CD4-positive, alpha-beta T cell (primary cell): ENCODE measurements around the gene EXD3. TPM values are rescaled to one million over a fixed set of nuclear protein-coding genes. Genes with fewer than 3 reads are reported as not detected.
A peak's percentile ranks its signal among the peaks of the same experiment; 100 is the strongest.

ENCODE experiments used
- ATAC-seq: fragments of 200-7000 bp; cut with Tn5 transposase; one replicate; pipeline ENCODE4 v1.10.0; 2022; ENCODE audit warnings: mild to moderate bottlenecking; ENCODE audit not compliant: poor library complexity
- CTCF ChIA-PET: fragments of 350-600 bp; sonication (Branson Sonifier 250); formaldehyde crosslinking; loops from one replicate; lab custom pipeline; 2021; ENCODE audit warnings: antibody characterized with exemption, inconsistent platforms; lab: Charles Lee
- POLR2A ChIA-PET: fragments of 350-600 bp; sonication (Branson Sonifier 250); formaldehyde crosslinking; loops from one replicate; lab custom pipeline; 2021; ENCODE audit warnings: antibody characterized with exemption, inconsistent platforms; lab: Charles Lee
- DNase-seq, 14 experiments: peaks; one replicate each; pipeline ENCODE4 v3.0.0-alpha.2; 2013 to 2020; ENCODE audit warnings: mixed read lengths in 2 of 14
- H3K27ac ChIP-seq, 2 donors: one replicate each; pipeline versions ENCODE4 v1.5.1 to v1.7.0; 2013; ENCODE audit warnings: low read length in 2 of 2, low read depth in 1 of 2, mild to moderate bottlenecking in 1 of 2
- H3K27me3 ChIP-seq, 2 experiments: 1 replicate in 1 of 2; 2 replicates in 1 of 2; pipeline versions ENCODE4 v1.6.1 to v1.7.0; 2013; ENCODE audit warnings: low read length in 2 of 2, control low read depth in 1 of 2, mild to moderate bottlenecking in 1 of 2, moderate library complexity in 1 of 2; ENCODE audit not compliant: insufficient read depth in 2 of 2, control insufficient read depth in 1 of 2
- H3K36me3 ChIP-seq: one replicate; pipeline ENCODE4 v1.6.1; 2013; ENCODE audit warnings: low read length, control low read depth; ENCODE audit not compliant: insufficient read depth
- H3K4me1 ChIP-seq: one replicate; pipeline ENCODE4 v1.6.1; 2013; ENCODE audit warnings: low read length, control low read depth; ENCODE audit not compliant: insufficient read depth
- H3K4me3 ChIP-seq: one replicate; pipeline ENCODE4 v1.5.1; 2013; ENCODE audit warnings: mild to moderate bottlenecking, low read length, moderate library complexity
- H3K9me3 ChIP-seq, 2 experiments: 1 replicate in 1 of 2; 2 replicates in 1 of 2; pipeline versions ENCODE4 v1.6.1 to v1.7.0; 2013; ENCODE audit warnings: low read length in 2 of 2, mild to moderate bottlenecking in 2 of 2, control low read depth in 1 of 2, moderate library complexity in 1 of 2; ENCODE audit not compliant: control insufficient read depth in 1 of 2, insufficient read depth in 1 of 2
- H3K27ac Mint-ChIP-seq: one replicate; pipeline ENCODE4 v1.8.0; 2020; ENCODE audit warnings: mixed read lengths
- H3K27me3 Mint-ChIP-seq: one replicate; pipeline ENCODE4 v1.8.0; 2021; ENCODE audit warnings: mixed read lengths
- H3K36me3 Mint-ChIP-seq: one replicate; pipeline ENCODE4 v1.8.0; 2021; ENCODE audit warnings: low read depth, mixed read lengths
- H3K4me1 Mint-ChIP-seq: one replicate; pipeline ENCODE4 v1.8.0; 2021; ENCODE audit warnings: low read depth, mixed read lengths
- H3K4me3 Mint-ChIP-seq: one replicate; pipeline ENCODE4 v1.8.0; 2020; ENCODE audit warnings: mild to moderate bottlenecking, mixed read lengths
- H3K9me3 Mint-ChIP-seq: one replicate; pipeline ENCODE4 v1.8.0; 2020; ENCODE audit warnings: mixed read lengths
- CTCF ChIP-seq: fragments of 200-600 bp; IDR thresholded peaks from one replicate; pipeline ENCODE4 v1.8.0; 2022; ENCODE audit warnings: antibody characterized with exemption, mild to moderate bottlenecking
- intact Hi-C, 2 experiments: fragments of 100-400 bp; cut with DNase I in 1 of 2; cut with micrococcal nuclease in 1 of 2; formaldehyde crosslinking; loops; one replicate each; pipeline versions ENCODE4 v1.15.1 to v1.9.0; 2023 to 2025; cut with DNase I, micrococcal nuclease
- total RNA-seq, 174 experiments: library from RNA in 2 of 174; stranded (reverse) in 2 of 174; gene quantifications; one replicate each; pipeline ENCODE4 v1.2.3 and lab custom pipeline; 2021 to 2026

The EXD3 gene
- total RNA-seq, 2 experiments from 2014 or later, result 14.9 to 16.9 TPM

DNA sequence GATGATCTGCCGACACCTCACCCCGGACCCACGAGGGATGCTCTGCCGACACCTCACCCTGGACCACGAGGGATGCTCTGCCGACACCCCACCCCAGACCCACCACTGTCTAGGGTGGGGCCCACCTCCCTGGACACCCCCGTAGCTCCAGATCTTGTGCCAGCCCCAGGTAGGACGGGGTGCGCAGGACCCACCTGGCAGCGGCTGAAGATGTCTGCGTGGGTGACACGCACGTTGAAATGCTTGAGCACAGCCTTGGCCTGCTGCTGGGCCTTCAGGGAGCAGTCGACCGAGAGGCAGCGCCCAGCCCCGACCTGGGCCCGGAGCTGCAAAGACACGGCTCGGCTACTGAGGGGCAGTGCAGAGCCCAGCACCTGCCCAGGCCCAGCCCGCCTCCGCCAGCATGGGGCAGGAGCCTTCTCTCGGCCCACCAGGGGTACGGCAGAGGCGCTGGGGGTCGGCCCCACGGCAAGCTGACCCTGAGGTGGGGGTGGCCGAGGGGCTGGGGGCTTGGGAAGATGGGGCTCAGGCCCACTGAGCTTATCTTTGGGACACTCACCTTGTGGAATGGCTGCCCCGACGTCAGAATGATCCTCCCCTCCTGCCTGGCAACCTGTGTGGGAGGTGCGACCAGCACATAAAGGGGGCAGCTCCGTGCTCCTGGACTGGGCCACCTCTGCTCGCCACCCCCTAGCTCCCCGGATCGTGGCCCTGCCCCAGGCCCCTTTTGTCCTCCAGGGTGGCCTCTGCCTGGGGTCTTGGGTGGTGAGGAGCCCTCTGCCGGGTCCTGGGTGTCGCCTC is 99.2 kb downstream of the EXD3 start:
- ChIA-PET POLR2A (no interaction called here), CTCF (no interaction called here)
- no peak for ATAC-seq
- H3K27ac ChIP-seq, result no peak overlapping the region
- H3K4me1 Mint-ChIP-seq, result peaks cover 8% of the 10 kb centered on the region
- H3K27me3 ChIP-seq, result peaks cover 8 to 17% of the 10 kb centered on the region in 2 experiments
- DNase-seq, result peak in 1 of 14 experiments; percentile 23
- H3K27me3 Mint-ChIP-seq, result peaks cover 40% of the 10 kb centered on the region
- H3K4me3 ChIP-seq, result no peak overlapping the region
- H3K4me3 Mint-ChIP-seq, result no peak overlapping the region
- TF ChIP-seq CTCF, result no peak
- H3K36me3 ChIP-seq, result no peaks in the 10 kb centered on the region
- peaks cover 5% of the 10 kb centered on the region for H3K36me3 Mint-ChIP-seq
- peaks cover 0 to 15% of the 10 kb centered on the region in 2 experiments for H3K9me3 ChIP-seq
- peaks cover 3% of the 10 kb centered on the region for H3K9me3 Mint-ChIP-seq
- H3K27ac Mint-ChIP-seq, result no peak overlapping the region
- intact Hi-C loops, result no loop called here
- peaks cover 23% of the 10 kb centered on the region for H3K4me1 ChIP-seq

DNA sequence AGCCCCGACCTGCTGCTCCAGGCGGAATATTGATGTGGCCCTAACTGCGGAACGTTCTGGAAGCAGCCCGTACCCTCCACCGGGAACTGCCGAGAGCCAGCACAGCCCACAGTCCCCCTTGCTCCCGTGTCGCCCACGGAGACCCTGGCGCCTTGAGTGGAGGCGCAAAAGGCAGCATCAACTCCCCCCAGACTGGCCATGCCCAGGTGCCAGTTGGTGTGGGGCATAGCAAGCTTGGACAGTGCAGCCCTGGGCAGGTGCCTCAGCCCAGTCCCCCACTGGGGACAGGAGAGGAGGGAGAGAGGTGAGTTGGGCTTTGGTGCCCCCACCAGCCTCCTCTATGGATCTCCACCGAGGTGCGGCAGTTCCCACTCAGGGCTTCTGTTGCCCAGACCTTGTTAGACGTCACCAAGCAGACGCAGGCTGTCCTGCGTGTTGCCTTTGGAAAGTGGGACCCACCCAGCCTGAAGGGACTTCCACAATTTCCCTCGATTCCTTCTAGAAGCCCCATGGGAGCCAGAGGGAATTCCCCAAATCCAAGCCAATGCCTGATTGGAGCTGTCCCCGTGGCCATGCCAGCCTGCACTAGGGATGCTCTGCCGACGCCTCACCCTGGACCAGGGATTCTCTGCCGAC is 101.1 kb downstream of the EXD3 start:
- H3K27ac Mint-ChIP-seq, result no peak overlapping the region

More for the DNA sequence above, 101.1 kb downstream of the EXD3 start:
- Mint-ChIP-seq H3K4me3 (no peak overlapping the region), H3K36me3 (no peaks in the 10 kb centered on the region), H3K9me3 (no peaks in the 10 kb centered on the region), H3K4me1 (peaks cover 7% of the 10 kb centered on the region), H3K27me3 (peaks cover 27% of the 10 kb centered on the region)
- ATAC-seq (no peak), DNase-seq (peak in 1 of 14 experiments; percentile 18)
- H3K27ac ChIP-seq, result no peak overlapping the region
- intact Hi-C loops, result no loop called here
- no peaks in the 10 kb centered on the region for H3K36me3 ChIP-seq
- peaks cover 0 to 8% of the 10 kb centered on the region in 2 experiments for H3K9me3 ChIP-seq
- CTCF ChIA-PET, result no interaction called here
- peaks cover 5 to 20% of the 10 kb centered on the region in 2 experiments for H3K27me3 ChIP-seq
- POLR2A ChIA-PET, result no interaction called here
- H3K4me3 ChIP-seq, result no peak overlapping the region
- no peak for TF ChIP-seq CTCF
- H3K4me1 ChIP-seq, result peaks cover 23% of the 10 kb centered on the region
